ENCODE measurements around the gene MRPL12. TPM values are rescaled to one million over a fixed set of nuclear protein-coding genes. Genes with fewer than 3 reads are reported as not detected.

Gene MRPL12
- total RNA-seq, 1 donor from 2014 or later = 11.6 TPM

- Histone ChIP-seq H3K36me3 (ENCODE audit: control insufficient read depth, insufficient read depth, low read length) (no peaks in the 10 kb centered on the region), H3K27me3 (ENCODE audit: control insufficient read depth, insufficient read depth, low read length) (no peaks in the 10 kb centered on the region), H3K4me3 (ENCODE audit: low read depth, low read length) (no peak overlapping the region)
- FAIRE-seq (no peak), DNase-seq (ENCODE audit: low read depth) (no peak)
- no peak for TF ChIP-seq CTCF (IDR thresholded peaks at IDR 0.05; ENCODE audit: insufficient read depth, low read length, severe bottlenecking)
Observed at GRCh38 chr17:81725439-81725838, 22.3 kb downstream of the MRPL12 start.

GRCh38 chr17:81726004-81726403 lies 22.8 kb downstream of the MRPL12 start:
- DNase-seq (ENCODE audit: low read depth) = peak; percentile 30
- no peak for FAIRE-seq
- no peaks in the 10 kb centered on the region for H3K36me3 ChIP-seq (ENCODE audit: control insufficient read depth, insufficient read depth, low read length)
- peaks cover 2% of the 10 kb centered on the region for H3K27me3 ChIP-seq (ENCODE audit: control insufficient read depth, insufficient read depth, low read length)
- no peak for TF ChIP-seq CTCF (IDR thresholded peaks at IDR 0.05; ENCODE audit: insufficient read depth, low read length, severe bottlenecking)
- no peak overlapping the region for H3K4me3 ChIP-seq (ENCODE audit: low read depth, low read length)

GRCh38 chr17:81727324-81728031 lies 24.3 kb downstream of the MRPL12 start:
- Histone ChIP-seq H3K4me3 (ENCODE audit: low read depth, low read length) (no peak overlapping the region), H3K27me3 (ENCODE audit: control insufficient read depth, insufficient read depth, low read length) (peaks cover 2% of the 10 kb centered on the region), H3K36me3 (ENCODE audit: control insufficient read depth, insufficient read depth, low read length) (no peaks in the 10 kb centered on the region)
- TF ChIP-seq CTCF (IDR thresholded peaks at IDR 0.05; ENCODE audit: insufficient read depth, low read length, severe bottlenecking) = no peak
- DNase-seq (ENCODE audit: low read depth) (peak; percentile 39), FAIRE-seq (no peak)

GRCh38 chr17:81733507-81734404 lies 30.6 kb downstream of the MRPL12 start:
- peaks cover 2% of the 10 kb centered on the region for H3K27me3 ChIP-seq (ENCODE audit: control insufficient read depth, insufficient read depth, low read length)
- DNase-seq (ENCODE audit: low read depth) (peak; percentile 49), FAIRE-seq (peak; percentile 7)
- TF ChIP-seq CTCF (IDR thresholded peaks at IDR 0.05; ENCODE audit: insufficient read depth, low read length, severe bottlenecking) = peak; percentile 96
- no peaks in the 10 kb centered on the region for H3K36me3 ChIP-seq (ENCODE audit: control insufficient read depth, insufficient read depth, low read length)
- no peak overlapping the region for H3K4me3 ChIP-seq (ENCODE audit: low read depth, low read length)

GRCh38 chr17:81734405-81735263 lies 31.5 kb downstream of the MRPL12 start:
- no peak for DNase-seq (ENCODE audit: low read depth)
- H3K27me3 ChIP-seq (ENCODE audit: control insufficient read depth, insufficient read depth, low read length) = peaks cover 2% of the 10 kb centered on the region
- no peak overlapping the region for H3K4me3 ChIP-seq (ENCODE audit: low read depth, low read length)
- no peak for FAIRE-seq
- no peaks in the 10 kb centered on the region for H3K36me3 ChIP-seq (ENCODE audit: control insufficient read depth, insufficient read depth, low read length)
- no peak for TF ChIP-seq CTCF (IDR thresholded peaks at IDR 0.05; ENCODE audit: insufficient read depth, low read length, severe bottlenecking)
